HCT116 (cell line): Measurements from ENCODE around the gene CIC. TPM values are rescaled to one million over a fixed set of nuclear protein-coding genes. Genes with fewer than 3 reads are reported as not detected.

Experiments used
- ATAC-seq: fragments of 200-7000 bp; cut with Tn5 transposase; 2 replicates; pipeline ENCODE4 v1.9.1; 2020; ENCODE audit warnings: mild to moderate bottlenecking, moderate library complexity
- BruUV-seq: library from RNA; stranded (reverse); fragments of 400-500 nt; replicated peaks from 2 replicates; lab custom pipeline; 2021; lab: Mats Ljungman, UMichigan
- CTCF ChIA-PET: fragments of 300-600 bp; sonication (Branson Sonifier 250); formaldehyde crosslinking; loops from one replicate; lab custom pipeline; 2021; ENCODE audit warnings: antibody characterized with exemption; lab: Charles Lee
- POLR2A ChIA-PET: fragments of 300-600, 350-600 bp; sonication (Branson Sonifier 250); formaldehyde crosslinking; loops from one replicate; lab custom pipeline; 2021; ENCODE audit warnings: antibody characterized with exemption; lab: Charles Lee
- RAD21 ChIA-PET, 2 experiments: fragments of 300-600 bp; sonication (Branson Sonifier 250); formaldehyde crosslinking; loops; one replicate each; lab custom pipeline; 2023; ENCODE audit warnings: low total read pairs in 2 of 2; ENCODE audit not compliant: uncharacterized antibody in 2 of 2, unreplicated experiment in 2 of 2, low non-redundant PET in 1 of 2; lab: Charles Lee
- DNase-seq: peaks from one replicate; pipeline ENCODE4 v3.0.0-alpha.2; 2010; ENCODE audit warnings: low read depth, low spot score
- H2AFZ ChIP-seq: fragments of 200-600 bp; shearing (Covaris generic), sonication (generic); 2 replicates; pipeline ENCODE4 v1.6.1; 2017; ENCODE audit warnings: low read depth, mixed run types, mixed read lengths, antibody characterized with exemption, low read length; ENCODE audit not compliant: poor library complexity, severe bottlenecking
- H3K27ac ChIP-seq: 2 replicates; pipeline ENCODE4 v1.5.1; 2012; ENCODE audit warnings: low read depth, low read length
- H3K27me3 ChIP-seq: fragments of 200-600 bp; sonication (generic); 2 replicates; pipeline ENCODE4 v1.6.1; 2016; ENCODE audit warnings: mixed run types, low read length, mixed read lengths; ENCODE audit not compliant: insufficient read depth
- H3K36me3 ChIP-seq, 2 experiments: fragments of 200-500 bp in 1 of 2; fragments of 200-600 bp in 1 of 2; sonication (Bioruptor generic) in 1 of 2; sonication (generic) in 1 of 2; 2 replicates each; pipeline versions ENCODE4 v1.5.1 to v1.6.1; 2014 to 2016; ENCODE audit warnings: low read length in 2 of 2, inconsistent platforms in 1 of 2, mixed read lengths in 1 of 2, mixed run types in 1 of 2; ENCODE audit not compliant: insufficient read depth in 2 of 2, control insufficient read depth in 1 of 2
- H3K4me1 ChIP-seq, 2 experiments: fragments of 200-600 bp in 1 of 2; sonication (generic) in 1 of 2; 2 replicates each; pipeline versions ENCODE4 v1.5.1 to v1.6.1; 2012 to 2017; ENCODE audit warnings: low read length in 2 of 2, inconsistent platforms in 1 of 2, mild to moderate bottlenecking in 1 of 2, mixed read lengths in 1 of 2, mixed run types in 1 of 2, moderate library complexity in 1 of 2; ENCODE audit not compliant: insufficient read depth in 2 of 2, control insufficient read depth in 1 of 2
- H3K4me2 ChIP-seq: fragments of 200-600 bp; sonication (generic); 2 replicates; pipeline ENCODE4 v1.6.1; 2017; ENCODE audit warnings: mixed run types, low read length, mixed read lengths
- H3K4me3 ChIP-seq, 2 experiments: fragments of 200-600 bp in 1 of 2; sonication (generic) in 1 of 2; replicated peaks in 1 of 2; 2 replicates each; pipeline ENCODE4 v1.5.1; 2011 to 2016; ENCODE audit warnings: low read length in 2 of 2, control low read depth in 1 of 2, low read depth in 1 of 2, mild to moderate bottlenecking in 1 of 2, mixed read lengths in 1 of 2, mixed run types in 1 of 2
- H3K79me2 ChIP-seq: fragments of 200-600 bp; sonication (generic); 2 replicates; pipeline ENCODE4 v1.6.1; 2017; ENCODE audit warnings: mild to moderate bottlenecking, mixed run types, low read length, moderate library complexity, mixed read lengths; ENCODE audit not compliant: insufficient read depth
- H3K9ac ChIP-seq: fragments of 200-600 bp; sonication (generic); 2 replicates; pipeline ENCODE4 v1.6.1; 2016; ENCODE audit warnings: low read length, mixed read lengths
- H3K9me2 ChIP-seq: fragments of 200-600 bp; sonication (generic), shearing (Covaris generic); 2 replicates; pipeline ENCODE4 v1.6.1; 2017; ENCODE audit warnings: mixed run types, mild to moderate bottlenecking, moderate library complexity; ENCODE audit not compliant: insufficient read depth
- H3K9me3 ChIP-seq, 2 experiments: fragments of 200-500 bp in 1 of 2; fragments of 200-600 bp in 1 of 2; sonication (Bioruptor generic) in 1 of 2; sonication (generic) in 1 of 2; 2 replicates each; pipeline ENCODE4 v1.6.1; 2014 to 2017; ENCODE audit warnings: low read length in 2 of 2, mixed read lengths in 2 of 2, inconsistent platforms in 1 of 2, low read depth in 1 of 2, mild to moderate bottlenecking in 1 of 2, mixed run types in 1 of 2, moderate library complexity in 1 of 2; ENCODE audit not compliant: control insufficient read depth in 1 of 2, insufficient read depth in 1 of 2
- H4K20me1 ChIP-seq: fragments of 200-600 bp; sonication (generic), shearing (Covaris generic); 2 replicates; pipeline ENCODE4 v1.6.1; 2017; ENCODE audit warnings: mixed run types, mild to moderate bottlenecking, moderate library complexity; ENCODE audit not compliant: insufficient read depth
- ATF3 ChIP-seq: IDR thresholded peaks from 2 replicates; pipeline ENCODE4 v1.6.1; 2012
- CBX3 ChIP-seq: IDR thresholded peaks from 2 replicates; pipeline ENCODE4 v1.6.1; 2012; ENCODE audit warnings: low read depth
- EGR1 ChIP-seq: IDR thresholded peaks from 2 replicates; pipeline ENCODE4 v1.6.1; 2012; ENCODE audit warnings: low read depth
- ELF1 ChIP-seq: IDR thresholded peaks from 2 replicates; pipeline ENCODE4 v1.6.1; 2012; ENCODE audit warnings: low read depth, borderline replicate concordance
- EZH2 ChIP-seq: fragments of 200-600 bp; sonication (generic); IDR thresholded peaks from 2 replicates; pipeline ENCODE4 v1.6.1; 2017; ENCODE audit warnings: antibody characterized with exemption, mixed run types
- FOSL1 ChIP-seq: IDR thresholded peaks from 2 replicates; pipeline ENCODE4 v1.6.1; 2012; ENCODE audit warnings: low read depth
- JUND ChIP-seq: IDR thresholded peaks from 2 replicates; pipeline ENCODE4 v1.6.1; 2012
- MAX ChIP-seq: IDR thresholded peaks from 2 replicates; pipeline ENCODE4 v1.6.1; 2012
- POLR2AphosphoS5 ChIP-seq: IDR thresholded peaks from 2 replicates; pipeline ENCODE4 v1.6.1; 2011; ENCODE audit warnings: mild to moderate bottlenecking, low read depth, low read length, moderate library complexity
- RAD21 ChIP-seq: IDR thresholded peaks from 2 replicates; pipeline ENCODE4 v1.6.1; 2012; ENCODE audit warnings: low read depth, mild to moderate bottlenecking
- REST ChIP-seq: IDR thresholded peaks from 2 replicates; pipeline ENCODE4 v1.6.1; 2012; ENCODE audit warnings: low read depth
- SIN3A ChIP-seq: IDR thresholded peaks from 2 replicates; pipeline ENCODE4 v1.6.1; 2012; ENCODE audit warnings: low read depth
- SRF ChIP-seq: IDR thresholded peaks from 2 replicates; pipeline ENCODE4 v1.6.1; 2012; ENCODE audit warnings: low read depth
- TCF7L2 ChIP-seq: IDR thresholded peaks from 2 replicates; pipeline ENCODE4 v1.7.0; 2011; ENCODE audit warnings: borderline replicate concordance, inconsistent platforms; ENCODE audit not compliant: insufficient read depth, insufficient read length; ENCODE audit errors: extremely low read depth
- YY1 ChIP-seq: IDR thresholded peaks from 2 replicates; pipeline ENCODE4 v1.6.1; 2011; ENCODE audit warnings: low read length, low read depth, moderate library complexity, mild to moderate bottlenecking; ENCODE audit not compliant: insufficient replicate concordance; ENCODE audit errors: extremely low read depth
- ZFX ChIP-seq: fragments of 450-650 bp; IDR thresholded peaks from 2 replicates; pipeline ENCODE4 v1.6.1; 2017
- ZNF274 ChIP-seq: fragments of 200-500 bp; sonication (Bioruptor generic); IDR thresholded peaks from 2 replicates; pipeline ENCODE4 v1.6.1; 2014; ENCODE audit warnings: mild to moderate bottlenecking, low read depth, low read length, inconsistent platforms
- intact Hi-C: fragments of 100-400 bp; cut with micrococcal nuclease; formaldehyde crosslinking; loops from 2 replicates; pipeline ENCODE4 v1.10.0; 2022
- total RNA-seq: library from RNA; stranded (reverse); gene quantifications from one replicate; pipeline ENCODE4 v1.2.1, GENCODE V29; 2021; ENCODE audit not compliant: unreplicated experiment
- TF ChIP-seq, protein P1 (sequence below), 3 experiments: fragments of 200-600 bp in 1 of 3; sonication (generic) in 1 of 3; IDR thresholded peaks in 2 of 3; conservative IDR thresholded peaks in 1 of 3; 2 replicates each; pipeline ENCODE4 v1.5.1; 2012 to 2017; ENCODE audit warnings: low read depth in 2 of 3, low read length in 2 of 3, antibody characterized with exemption in 1 of 3, borderline replicate concordance in 1 of 3, control low read depth in 1 of 3, mild to moderate bottlenecking in 1 of 3, mixed read lengths in 1 of 3, mixed run types in 1 of 3, moderate library complexity in 1 of 3; ENCODE audit not compliant: insufficient read depth in 1 of 3
- TF ChIP-seq, protein P2 (sequence below): IDR thresholded peaks from 2 replicates; pipeline ENCODE4 v1.6.1; 2011; ENCODE audit warnings: mild to moderate bottlenecking, low read length, moderate library complexity; ENCODE audit not compliant: insufficient replicate concordance; ENCODE audit errors: extremely low read depth

Gene CIC
- total RNA-seq, 1 experiment from 2014 or later = 52.0 TPM

DNA sequence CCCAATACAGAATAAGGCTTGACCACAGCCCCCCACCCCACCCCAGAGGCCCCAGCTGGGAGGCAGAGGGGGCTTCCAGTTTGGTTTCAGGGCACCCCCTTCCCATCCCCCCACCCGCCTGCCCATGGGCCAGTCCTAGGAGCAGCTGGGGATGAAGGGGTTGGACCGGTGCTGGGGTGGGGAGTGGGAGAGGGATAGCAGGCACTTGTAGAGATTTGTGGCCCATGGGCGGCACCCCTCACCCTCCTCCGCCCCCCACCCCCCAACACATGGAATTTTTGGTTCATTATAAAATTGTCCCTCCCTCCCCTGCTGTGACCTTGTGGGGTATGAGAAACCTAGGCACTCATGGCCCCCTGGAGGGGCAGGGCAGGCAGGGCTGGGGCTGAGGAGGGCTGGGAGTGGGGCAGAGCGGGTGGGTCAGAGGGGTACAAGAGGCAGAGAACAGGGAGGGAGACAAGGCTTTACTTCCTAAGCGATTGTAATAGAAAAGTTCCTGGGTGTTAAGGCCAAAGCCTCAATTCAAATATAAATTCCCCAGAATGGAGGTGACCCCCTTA is 21.3 kb upstream of the CIC start:
- H3K9ac ChIP-seq = no peak overlapping the region
- no peak overlapping the region for H3K4me2 ChIP-seq
- H4K20me1 ChIP-seq = peaks cover 3% of the 10 kb centered on the region; the same call in 1 of the 2 replicates
- H3K9me2 ChIP-seq = no peaks in the 10 kb centered on the region
- DNase-seq (no peak), ATAC-seq (no peak)
- TF ChIP-seq RAD21 = no peak
- TF ChIP-seq, protein P1, sequence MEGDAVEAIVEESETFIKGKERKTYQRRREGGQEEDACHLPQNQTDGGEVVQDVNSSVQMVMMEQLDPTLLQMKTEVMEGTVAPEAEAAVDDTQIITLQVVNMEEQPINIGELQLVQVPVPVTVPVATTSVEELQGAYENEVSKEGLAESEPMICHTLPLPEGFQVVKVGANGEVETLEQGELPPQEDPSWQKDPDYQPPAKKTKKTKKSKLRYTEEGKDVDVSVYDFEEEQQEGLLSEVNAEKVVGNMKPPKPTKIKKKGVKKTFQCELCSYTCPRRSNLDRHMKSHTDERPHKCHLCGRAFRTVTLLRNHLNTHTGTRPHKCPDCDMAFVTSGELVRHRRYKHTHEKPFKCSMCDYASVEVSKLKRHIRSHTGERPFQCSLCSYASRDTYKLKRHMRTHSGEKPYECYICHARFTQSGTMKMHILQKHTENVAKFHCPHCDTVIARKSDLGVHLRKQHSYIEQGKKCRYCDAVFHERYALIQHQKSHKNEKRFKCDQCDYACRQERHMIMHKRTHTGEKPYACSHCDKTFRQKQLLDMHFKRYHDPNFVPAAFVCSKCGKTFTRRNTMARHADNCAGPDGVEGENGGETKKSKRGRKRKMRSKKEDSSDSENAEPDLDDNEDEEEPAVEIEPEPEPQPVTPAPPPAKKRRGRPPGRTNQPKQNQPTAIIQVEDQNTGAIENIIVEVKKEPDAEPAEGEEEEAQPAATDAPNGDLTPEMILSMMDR (IDR thresholded peaks at IDR 0.05 in 2 of 3, conservative IDR thresholded peaks at IDR 0.05 in 1 of 3; ENCODE audit: borderline replicate concordance in 1 of 3, insufficient read depth in 1 of 3, low read depth in 2 of 3, low read length in 2 of 3) = no peak
- no peak for TF ChIP-seq ELF1
- TF ChIP-seq, protein P2, sequence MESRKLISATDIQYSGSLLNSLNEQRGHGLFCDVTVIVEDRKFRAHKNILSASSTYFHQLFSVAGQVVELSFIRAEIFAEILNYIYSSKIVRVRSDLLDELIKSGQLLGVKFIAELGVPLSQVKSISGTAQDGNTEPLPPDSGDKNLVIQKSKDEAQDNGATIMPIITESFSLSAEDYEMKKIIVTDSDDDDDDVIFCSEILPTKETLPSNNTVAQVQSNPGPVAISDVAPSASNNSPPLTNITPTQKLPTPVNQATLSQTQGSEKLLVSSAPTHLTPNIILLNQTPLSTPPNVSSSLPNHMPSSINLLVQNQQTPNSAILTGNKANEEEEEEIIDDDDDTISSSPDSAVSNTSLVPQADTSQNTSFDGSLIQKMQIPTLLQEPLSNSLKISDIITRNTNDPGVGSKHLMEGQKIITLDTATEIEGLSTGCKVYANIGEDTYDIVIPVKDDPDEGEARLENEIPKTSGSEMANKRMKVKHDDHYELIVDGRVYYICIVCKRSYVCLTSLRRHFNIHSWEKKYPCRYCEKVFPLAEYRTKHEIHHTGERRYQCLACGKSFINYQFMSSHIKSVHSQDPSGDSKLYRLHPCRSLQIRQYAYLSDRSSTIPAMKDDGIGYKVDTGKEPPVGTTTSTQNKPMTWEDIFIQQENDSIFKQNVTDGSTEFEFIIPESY = no peak
- TF ChIP-seq POLR2AphosphoS5 = no peak
- no peak for TF ChIP-seq CBX3
- no peak for TF ChIP-seq SRF
- TF ChIP-seq MAX = no peak
- TF ChIP-seq FOSL1 = no peak
- no peak for TF ChIP-seq TCF7L2
- no peak for TF ChIP-seq SIN3A
- TF ChIP-seq ATF3 = no peak
- TF ChIP-seq ZNF274 = no peak
- no peak for TF ChIP-seq JUND
- no peak for TF ChIP-seq ZFX
- no peak for TF ChIP-seq REST
- TF ChIP-seq EZH2 = no peak
- TF ChIP-seq EGR1 = no peak
- no peak for TF ChIP-seq YY1
- H3K4me1 ChIP-seq = peaks cover 24 to 47% of the 10 kb centered on the region in 2 experiments
- no peak overlapping the region for H3K4me3 ChIP-seq
- no peaks in the 10 kb centered on the region for H3K9me3 ChIP-seq
- CTCF ChIA-PET = interaction anchor here (1.3 to 3.8 kb wide), 4 partner anchors 33 to 138 kb away, joined by 4 to 63 read pairs (median 16); no protein-coding TSS in a partner anchor
- peaks cover 38% of the 10 kb centered on the region for H3K79me2 ChIP-seq
- H3K27me3 ChIP-seq = no peaks in the 10 kb centered on the region
- no peak overlapping the region for H2AFZ ChIP-seq
- BruUV-seq = no TSS peak
- POLR2A ChIA-PET = interaction anchor here (1.4 to 1.9 kb wide), 2 partner anchors 8 to 149 kb away, joined by 4 to 6 read pairs; partner anchors contain the start of gene ERF
- RAD21 ChIA-PET = no interaction called here
- H3K36me3 ChIP-seq = peaks cover 0 to 7% of the 10 kb centered on the region in 2 experiments; a peak in 2 of 4 replicates
- H3K27ac ChIP-seq = no peak overlapping the region
- intact Hi-C loops = loop anchor here (2.0 kb wide), 1 partner anchor 49 kb away; no protein-coding TSS in a partner anchor
